ENCODE results near the gene NUDT21. TPM values are rescaled to one million over a fixed set of nuclear protein-coding genes. Genes with fewer than 3 reads are reported as not detected.

NUDT21 gene
- total and polyA plus RNA-seq, 10 of the 15 experiments (the other 5 are each of a cell fraction or from before 2014, with no cell fraction given), result 70.1 to 229 (median 127) TPM

DNA sequence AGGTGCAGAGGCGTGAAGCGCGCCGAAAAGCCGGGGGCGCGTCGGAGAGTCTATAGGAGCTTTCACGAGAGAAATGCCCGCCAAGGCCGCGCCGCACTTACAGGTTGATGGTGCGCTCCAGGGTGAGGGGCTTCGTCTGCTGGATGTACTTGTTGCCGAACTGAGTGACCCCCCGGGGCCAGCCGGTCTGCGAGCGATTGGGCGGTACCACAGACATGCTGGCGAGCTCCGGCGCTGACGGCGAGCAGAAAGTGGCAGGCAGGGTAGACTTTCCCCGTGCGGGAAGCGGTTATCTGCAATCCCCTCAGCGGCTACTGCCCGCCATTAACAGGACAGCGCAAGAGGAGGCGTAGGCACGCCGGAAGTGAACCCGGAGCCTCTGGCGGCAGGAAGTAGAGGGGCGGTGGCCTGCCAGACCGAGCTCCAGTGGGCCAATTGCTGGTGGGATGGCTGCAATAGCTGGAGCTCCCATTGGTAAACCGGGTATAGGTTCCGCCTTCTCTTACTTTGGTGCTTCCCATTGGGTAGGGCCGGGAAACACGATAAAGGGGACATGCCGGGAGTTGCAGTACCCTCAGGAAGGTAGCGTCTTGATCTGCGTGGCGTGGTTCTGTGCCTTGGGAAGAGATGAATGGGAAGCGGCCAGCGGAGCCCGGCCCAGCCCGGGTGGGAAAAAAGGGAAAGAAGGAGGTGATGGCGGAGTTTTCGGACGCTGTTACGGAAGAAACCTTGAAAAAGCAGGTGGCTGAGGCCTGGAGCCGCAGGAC is at the start of gene NUDT21, which contains the start of gene OGFOD1 (continued):
- no peak for TF ChIP-seq YBX1 (IDR thresholded peaks at IDR 0.05)
- peak; percentile 72 for TF ChIP-seq FOS (IDR thresholded peaks at IDR 0.05; ENCODE audit: borderline replicate concordance, extremely low read depth, insufficient read length)
- TF ChIP-seq ZSCAN29 (IDR thresholded peaks at IDR 0.05), result no peak
- TF ChIP-seq YY1 (IDR thresholded peaks at IDR 0.05; ENCODE audit: low read depth, low read length), result peak; percentile 97
- TF ChIP-seq BMI1 (IDR thresholded peaks at IDR 0.05; ENCODE audit: borderline replicate concordance), result no peak
- TF ChIP-seq, protein P1, sequence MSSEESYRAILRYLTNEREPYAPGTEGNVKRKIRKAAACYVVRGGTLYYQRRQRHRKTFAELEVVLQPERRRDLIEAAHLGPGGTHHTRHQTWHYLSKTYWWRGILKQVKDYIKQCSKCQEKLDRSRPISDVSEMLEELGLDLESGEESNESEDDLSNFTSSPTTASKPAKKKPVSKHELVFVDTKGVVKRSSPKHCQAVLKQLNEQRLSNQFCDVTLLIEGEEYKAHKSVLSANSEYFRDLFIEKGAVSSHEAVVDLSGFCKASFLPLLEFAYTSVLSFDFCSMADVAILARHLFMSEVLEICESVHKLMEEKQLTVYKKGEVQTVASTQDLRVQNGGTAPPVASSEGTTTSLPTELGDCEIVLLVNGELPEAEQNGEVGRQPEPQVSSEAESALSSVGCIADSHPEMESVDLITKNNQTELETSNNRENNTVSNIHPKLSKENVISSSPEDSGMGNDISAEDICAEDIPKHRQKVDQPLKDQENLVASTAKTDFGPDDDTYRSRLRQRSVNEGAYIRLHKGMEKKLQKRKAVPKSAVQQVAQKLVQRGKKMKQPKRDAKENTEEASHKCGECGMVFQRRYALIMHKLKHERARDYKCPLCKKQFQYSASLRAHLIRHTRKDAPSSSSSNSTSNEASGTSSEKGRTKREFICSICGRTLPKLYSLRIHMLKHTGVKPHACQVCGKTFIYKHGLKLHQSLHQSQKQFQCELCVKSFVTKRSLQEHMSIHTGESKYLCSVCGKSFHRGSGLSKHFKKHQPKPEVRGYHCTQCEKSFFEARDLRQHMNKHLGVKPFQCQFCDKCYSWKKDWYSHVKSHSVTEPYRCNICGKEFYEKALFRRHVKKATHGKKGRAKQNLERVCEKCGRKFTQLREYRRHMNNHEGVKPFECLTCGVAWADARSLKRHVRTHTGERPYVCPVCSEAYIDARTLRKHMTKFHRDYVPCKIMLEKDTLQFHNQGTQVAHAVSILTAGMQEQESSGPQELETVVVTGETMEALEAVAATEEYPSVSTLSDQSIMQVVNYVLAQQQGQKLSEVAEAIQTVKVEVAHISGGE (CRISPR knock-in tag; IDR thresholded peaks at IDR 0.05), result no peak
- TF ChIP-seq NFYB (IDR thresholded peaks at IDR 0.05; ENCODE audit: insufficient read depth, low read depth, low read length), result peak; percentile 95
- TF ChIP-seq RB1 (IDR thresholded peaks at IDR 0.05; ENCODE audit: borderline replicate concordance), result 0 out of 2 replicates have a peak, but pooled peaks have one; percentile 66
- TF ChIP-seq, protein P2, sequence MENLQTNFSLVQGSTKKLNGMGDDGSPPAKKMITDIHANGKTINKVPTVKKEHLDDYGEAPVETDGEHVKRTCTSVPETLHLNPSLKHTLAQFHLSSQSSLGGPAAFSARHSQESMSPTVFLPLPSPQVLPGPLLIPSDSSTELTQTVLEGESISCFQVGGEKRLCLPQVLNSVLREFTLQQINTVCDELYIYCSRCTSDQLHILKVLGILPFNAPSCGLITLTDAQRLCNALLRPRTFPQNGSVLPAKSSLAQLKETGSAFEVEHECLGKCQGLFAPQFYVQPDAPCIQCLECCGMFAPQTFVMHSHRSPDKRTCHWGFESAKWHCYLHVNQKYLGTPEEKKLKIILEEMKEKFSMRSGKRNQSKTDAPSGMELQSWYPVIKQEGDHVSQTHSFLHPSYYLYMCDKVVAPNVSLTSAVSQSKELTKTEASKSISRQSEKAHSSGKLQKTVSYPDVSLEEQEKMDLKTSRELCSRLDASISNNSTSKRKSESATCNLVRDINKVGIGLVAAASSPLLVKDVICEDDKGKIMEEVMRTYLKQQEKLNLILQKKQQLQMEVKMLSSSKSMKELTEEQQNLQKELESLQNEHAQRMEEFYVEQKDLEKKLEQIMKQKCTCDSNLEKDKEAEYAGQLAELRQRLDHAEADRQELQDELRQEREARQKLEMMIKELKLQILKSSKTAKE (IDR thresholded peaks at IDR 0.05; ENCODE audit: low read depth, poor library complexity, severe bottlenecking), result no peak
- TF ChIP-seq NBN (IDR thresholded peaks at IDR 0.05), result peak; percentile 45; the same call in 1 of the 2 replicates
- no peak for TF ChIP-seq FOXM1 (IDR thresholded peaks at IDR 0.05; ENCODE audit: low read depth, low read length)
- no peak for TF ChIP-seq SREBF1 (IDR thresholded peaks at IDR 0.05; ENCODE audit: low read length)
- TF ChIP-seq, protein P3, sequence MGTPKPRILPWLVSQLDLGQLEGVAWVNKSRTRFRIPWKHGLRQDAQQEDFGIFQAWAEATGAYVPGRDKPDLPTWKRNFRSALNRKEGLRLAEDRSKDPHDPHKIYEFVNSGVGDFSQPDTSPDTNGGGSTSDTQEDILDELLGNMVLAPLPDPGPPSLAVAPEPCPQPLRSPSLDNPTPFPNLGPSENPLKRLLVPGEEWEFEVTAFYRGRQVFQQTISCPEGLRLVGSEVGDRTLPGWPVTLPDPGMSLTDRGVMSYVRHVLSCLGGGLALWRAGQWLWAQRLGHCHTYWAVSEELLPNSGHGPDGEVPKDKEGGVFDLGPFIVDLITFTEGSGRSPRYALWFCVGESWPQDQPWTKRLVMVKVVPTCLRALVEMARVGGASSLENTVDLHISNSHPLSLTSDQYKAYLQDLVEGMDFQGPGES (IDR thresholded peaks at IDR 0.05), result peak; percentile 83
- 0 out of 2 replicates have a peak, but pooled peaks have one; percentile 27 for TF ChIP-seq MTA2 (IDR thresholded peaks at IDR 0.05; ENCODE audit: low read depth)
- TF ChIP-seq, protein P4, sequence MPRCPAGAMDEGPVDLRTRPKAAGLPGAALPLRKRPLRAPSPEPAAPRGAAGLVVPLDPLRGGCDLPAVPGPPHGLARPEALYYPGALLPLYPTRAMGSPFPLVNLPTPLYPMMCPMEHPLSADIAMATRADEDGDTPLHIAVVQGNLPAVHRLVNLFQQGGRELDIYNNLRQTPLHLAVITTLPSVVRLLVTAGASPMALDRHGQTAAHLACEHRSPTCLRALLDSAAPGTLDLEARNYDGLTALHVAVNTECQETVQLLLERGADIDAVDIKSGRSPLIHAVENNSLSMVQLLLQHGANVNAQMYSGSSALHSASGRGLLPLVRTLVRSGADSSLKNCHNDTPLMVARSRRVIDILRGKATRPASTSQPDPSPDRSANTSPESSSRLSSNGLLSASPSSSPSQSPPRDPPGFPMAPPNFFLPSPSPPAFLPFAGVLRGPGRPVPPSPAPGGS (IDR thresholded peaks at IDR 0.05; ENCODE audit: borderline replicate concordance, insufficient read depth, low read depth, low read length, poor library complexity, severe bottlenecking), result no peak
- TF ChIP-seq TCF7 (IDR thresholded peaks at IDR 0.05; ENCODE audit: borderline replicate concordance), result no peak
- TF ChIP-seq SP1 (IDR thresholded peaks at IDR 0.05; ENCODE audit: low read depth, low read length), result peak; percentile 95
- peak; percentile 82 for TF ChIP-seq IKZF1 (conservative IDR thresholded peaks at IDR 0.05)
- TF ChIP-seq, protein P5, sequence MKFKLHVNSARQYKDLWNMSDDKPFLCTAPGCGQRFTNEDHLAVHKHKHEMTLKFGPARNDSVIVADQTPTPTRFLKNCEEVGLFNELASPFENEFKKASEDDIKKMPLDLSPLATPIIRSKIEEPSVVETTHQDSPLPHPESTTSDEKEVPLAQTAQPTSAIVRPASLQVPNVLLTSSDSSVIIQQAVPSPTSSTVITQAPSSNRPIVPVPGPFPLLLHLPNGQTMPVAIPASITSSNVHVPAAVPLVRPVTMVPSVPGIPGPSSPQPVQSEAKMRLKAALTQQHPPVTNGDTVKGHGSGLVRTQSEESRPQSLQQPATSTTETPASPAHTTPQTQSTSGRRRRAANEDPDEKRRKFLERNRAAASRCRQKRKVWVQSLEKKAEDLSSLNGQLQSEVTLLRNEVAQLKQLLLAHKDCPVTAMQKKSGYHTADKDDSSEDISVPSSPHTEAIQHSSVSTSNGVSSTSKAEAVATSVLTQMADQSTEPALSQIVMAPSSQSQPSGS (IDR thresholded peaks at IDR 0.05; ENCODE audit: low read length), result no peak
- TF ChIP-seq EP300 (IDR thresholded peaks at IDR 0.05; ENCODE audit: borderline replicate concordance in 1 of 2, control insufficient read depth in 1 of 2, low read depth in 2 of 2, low read length in 2 of 2), result no peak
- TF ChIP-seq BCL11A (IDR thresholded peaks at IDR 0.05; ENCODE audit: low read depth, low read length), result no peak

Data from GM12878 (cell line).